NOMO-1 treated with DMSO at 0.1 percent for 48 hours (cell line): Measurements from ENCODE around the gene PIGU.
A peak's percentile ranks its signal among the peaks of the same experiment; 100 is the strongest.

Experiments used
- DNase-seq: peaks from one replicate; lab custom pipeline; 2025; ENCODE audit not compliant: unreplicated experiment; lab: John Stamatoyannopoulos, UW

The PIGU gene

GRCh38 chr20:34579979-34580940 is 96.6 kb downstream of the PIGU start:
- DNase-seq = peak; percentile 59

- DNase-seq = peak; percentile 21
Observed at GRCh38 chr20:34579191-34579978, 97.5 kb downstream of the PIGU start.

- DNase-seq = no peak
Observed at GRCh38 chr20:34578521-34578920, 98.4 kb downstream of the PIGU start.

GRCh38 chr20:34578025-34578424 is 98.9 kb downstream of the PIGU start:
- peak; percentile 26 for DNase-seq

- no peak for DNase-seq
Observed at GRCh38 chr20:34577061-34577460, 99.8 kb downstream of the PIGU start.

- no peak for DNase-seq
Observed at GRCh38 chr20:34575756-34576155, 101.1 kb downstream of the PIGU start.

- no peak for DNase-seq
Observed at GRCh38 chr20:34575271-34575670, 101.6 kb downstream of the PIGU start.

GRCh38 chr20:34574861-34575260 is 102.0 kb downstream of the PIGU start:
- no peak for DNase-seq

- DNase-seq = no peak
Observed at GRCh38 chr20:34574426-34574825, 102.5 kb downstream of the PIGU start.

GRCh38 chr20:34573541-34574300 is 103.2 kb downstream of the PIGU start:
- no peak for DNase-seq

GRCh38 chr20:34571753-34572152 is 105.1 kb downstream of the PIGU start:
- DNase-seq = no peak

GRCh38 chr20:34570859-34571306 is 106.0 kb downstream of the PIGU start:
- DNase-seq = peak; percentile 58

GRCh38 chr20:34569598-34569997 is 107.3 kb downstream of the PIGU start:
- DNase-seq = no peak

- no peak for DNase-seq
Observed at GRCh38 chr20:34567892-34568865, 108.7 kb downstream of the PIGU start.

- DNase-seq = no peak
Observed at GRCh38 chr20:34566978-34567891, 109.7 kb downstream of the PIGU start.

GRCh38 chr20:34564833-34565232 is 112.1 kb downstream of the PIGU start:
- no peak for DNase-seq

- no peak for DNase-seq
Observed at GRCh38 chr20:34562641-34563040, 114.3 kb downstream of the PIGU start.

GRCh38 chr20:34561661-34562060 is 115.2 kb downstream of the PIGU start:
- DNase-seq = no peak

GRCh38 chr20:34560614-34561013 is 116.3 kb downstream of the PIGU start:
- DNase-seq = no peak
